H1 (cell line): ENCODE data around the gene FHIT. TPM values are rescaled to one million over a fixed set of nuclear protein-coding genes. Genes with fewer than 3 reads are reported as not detected.

Experiments used
- CHD7 ChIP-seq: fragments of 300-600 bp; sonication (generic); IDR thresholded peaks from 2 replicates; pipeline ENCODE4 v1.7.1; 2012; ENCODE audit warnings: low read length, moderate library complexity, mild to moderate bottlenecking, inconsistent platforms; ENCODE audit not compliant: insufficient replicate concordance
- JUN ChIP-seq: IDR thresholded peaks from 2 replicates; pipeline ENCODE4 v1.6.1; 2011; ENCODE audit warnings: low read depth, mild to moderate bottlenecking, improper control_type of control experiment, low read length
- MAFK ChIP-seq: IDR thresholded peaks from 2 replicates; pipeline ENCODE4 v1.6.1; 2012; ENCODE audit warnings: low read depth, mild to moderate bottlenecking, improper control_type of control experiment, low read length
- SIN3A ChIP-seq, 2 experiments: IDR thresholded peaks in 1 of 2; conservative IDR thresholded peaks in 1 of 2; 2 replicates each; pipeline ENCODE4 v1.6.1; 2011 to 2012; ENCODE audit warnings: low read length in 2 of 2, improper control_type of control experiment in 1 of 2, low read depth in 1 of 2, mild to moderate bottlenecking in 1 of 2
- polyA plus RNA-seq, 7 experiments: library from polyadenylated mRNA; depleted of rRNA in 3 of 7; stranded (reverse) in 5 of 7; unstranded in 2 of 7; fragments of >200 nt in 5 of 7; fragments of 200-250 nt in 2 of 7; gene quantifications; 1 replicate in 5 of 7; 2 replicates in 1 of 7; 4 replicates in 1 of 7; pipeline versions ENCODE4 v1.2.1 to v1.2.3, GENCODE V29; 2011 to 2013; ENCODE audit warnings: missing spikeins in 2 of 7, mixed read lengths in 2 of 7
- total RNA-seq: library from RNA; stranded (reverse); fragmentation: NEBNext Ultra II Directional; extraction: Animal tissue kit (Norgen Biotek cat#: 25700); gene quantifications from 2 replicates; pipeline ENCODE4 v1.2.1, GENCODE V29; 2021

FHIT gene
- total and polyA plus RNA-seq, 2 of the 8 experiments (the other 6 are each of a cell fraction or from before 2014, with no cell fraction given), result 1.2 to 3.2 TPM

DNA sequence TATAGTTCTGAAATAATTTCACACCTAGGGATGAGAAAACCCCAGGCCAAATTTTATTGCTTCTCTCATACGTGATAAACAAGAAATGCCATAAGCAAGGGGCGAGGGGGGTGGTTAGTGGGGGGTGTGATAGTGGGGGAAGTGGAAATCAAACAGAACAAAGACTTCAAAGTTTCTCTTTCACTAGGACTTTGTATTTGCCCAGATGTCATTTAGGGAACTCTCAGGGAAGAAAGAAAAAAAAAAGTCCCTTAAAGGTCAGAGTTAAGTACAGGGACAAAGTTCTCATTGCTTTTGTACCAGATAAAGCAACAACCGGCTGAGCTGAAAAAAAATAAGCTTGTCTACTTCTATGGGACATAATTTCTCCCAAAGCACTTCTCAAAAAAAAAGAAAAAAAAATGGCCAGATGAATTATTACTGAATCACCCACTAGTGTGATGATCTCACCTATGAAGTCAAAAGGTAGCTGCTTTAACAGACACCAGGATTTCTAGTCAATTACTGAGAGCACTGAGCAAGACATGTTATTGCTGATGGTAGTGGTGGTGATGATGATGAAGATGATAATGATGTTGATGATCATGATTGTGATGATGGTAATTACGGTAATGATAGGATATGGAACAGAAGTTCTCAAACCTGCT lies 56.2 kb downstream of the FHIT start (continued):
- TF ChIP-seq CHD7 (no peak), JUN (no peak), SIN3A (conservative IDR thresholded peaks at IDR 0.05 in 1 of 2, IDR thresholded peaks at IDR 0.05 in 1 of 2; ENCODE audit: low read depth in 1 of 2, low read length in 2 of 2) (no peak), MAFK (no peak)
